Neuron (in vitro differentiated cells): ENCODE results near the gene FAM47E.

Experiments used
- H2AFZ ChIP-seq: one replicate; pipeline ENCODE4 v1.6.1; 2013; ENCODE audit warnings: low read depth, mild to moderate bottlenecking, inconsistent platforms, low read length, moderate library complexity
- H3K27me3 ChIP-seq: one replicate; pipeline ENCODE4 v1.6.1; 2013; ENCODE audit warnings: low read length; ENCODE audit not compliant: insufficient read depth
- H3K36me3 ChIP-seq: one replicate; pipeline ENCODE4 v1.6.1; 2013; ENCODE audit warnings: low read length; ENCODE audit not compliant: insufficient read depth
- H3K4me1 ChIP-seq: one replicate; pipeline ENCODE4 v1.6.1; 2013; ENCODE audit warnings: low read length; ENCODE audit not compliant: insufficient read depth
- H3K4me3 ChIP-seq: 2 replicates; pipeline ENCODE4 v1.5.1; 2013; ENCODE audit warnings: mild to moderate bottlenecking, low read length, moderate library complexity
- H3K9me3 ChIP-seq: one replicate; pipeline ENCODE4 v1.6.1; 2013; ENCODE audit warnings: low read length

Gene FAM47E

GRCh38 chr4:76213415-76214176, 37.9 kb upstream of the FAM47E start, which contains the start of gene SCARB2:
Gene SCARB2 (minus strand): TSS chr4:76213824. CDS start chr4:76213543, 281 bp downstream.
- Histone ChIP-seq H3K27me3 (no peaks in the 10 kb centered on the region), H3K4me1 (peaks cover 24% of the 10 kb centered on the region), H3K9me3 (no peaks in the 10 kb centered on the region), H2AFZ (peak within 1 kb of the TSS; percentile 67), H3K36me3 (peaks cover 6% of the 10 kb centered on the region), H3K4me3 (peak within 1 kb of the TSS; percentile 67)

GRCh38 chr4:76214177-76214675, 37.3 kb upstream of the FAM47E start:
- peaks cover 4% of the 10 kb centered on the region for H3K36me3 ChIP-seq
- H3K27me3 ChIP-seq, result no peaks in the 10 kb centered on the region
- H3K9me3 ChIP-seq, result no peaks in the 10 kb centered on the region
- peaks cover 24% of the 10 kb centered on the region for H3K4me1 ChIP-seq
- H3K4me3 ChIP-seq, result peak overlapping the region; percentile 67
- peak overlapping the region; percentile 67 for H2AFZ ChIP-seq

GRCh38 chr4:76215077-76215476, 36.4 kb upstream of the FAM47E start:
- no peaks in the 10 kb centered on the region for H3K9me3 ChIP-seq
- no peaks in the 10 kb centered on the region for H3K36me3 ChIP-seq
- peaks cover 24% of the 10 kb centered on the region for H3K4me1 ChIP-seq
- H3K4me3 ChIP-seq, result peak overlapping the region; percentile 67
- no peaks in the 10 kb centered on the region for H3K27me3 ChIP-seq
- H2AFZ ChIP-seq, result no peak overlapping the region

GRCh38 chr4:76216524-76216923, 35.0 kb upstream of the FAM47E start:
- Histone ChIP-seq H3K27me3 (no peaks in the 10 kb centered on the region), H2AFZ (no peak overlapping the region), H3K36me3 (no peaks in the 10 kb centered on the region), H3K4me1 (peaks cover 18% of the 10 kb centered on the region), H3K9me3 (no peaks in the 10 kb centered on the region), H3K4me3 (no peak overlapping the region)

GRCh38 chr4:76216975-76217814, 34.3 kb upstream of the FAM47E start:
- Histone ChIP-seq H3K27me3 (no peaks in the 10 kb centered on the region), H3K4me3 (no peak overlapping the region)

GRCh38 chr4:76219299-76220055, 32.0 kb upstream of the FAM47E start:
- no peaks in the 10 kb centered on the region for H3K9me3 ChIP-seq
- no peaks in the 10 kb centered on the region for H3K36me3 ChIP-seq

More at GRCh38 chr4:76216975-76217814, 34.3 kb upstream of the FAM47E start:
- H3K9me3 ChIP-seq, result no peaks in the 10 kb centered on the region
- H3K36me3 ChIP-seq, result no peaks in the 10 kb centered on the region
- peaks cover 12% of the 10 kb centered on the region for H3K4me1 ChIP-seq
- H2AFZ ChIP-seq, result no peak overlapping the region

GRCh38 chr4:76224171-76224570, 27.4 kb upstream of the FAM47E start:
- Histone ChIP-seq H3K4me3 (no peak overlapping the region), H3K27me3 (no peaks in the 10 kb centered on the region), H2AFZ (no peak overlapping the region), H3K9me3 (no peaks in the 10 kb centered on the region), H3K4me1 (no peaks in the 10 kb centered on the region), H3K36me3 (no peaks in the 10 kb centered on the region)

More at GRCh38 chr4:76219299-76220055, 32.0 kb upstream of the FAM47E start:
- no peaks in the 10 kb centered on the region for H3K27me3 ChIP-seq
- peaks cover 4% of the 10 kb centered on the region for H3K4me1 ChIP-seq
- no peak overlapping the region for H2AFZ ChIP-seq
- no peak overlapping the region for H3K4me3 ChIP-seq

GRCh38 chr4:76226418-76226817, 25.1 kb upstream of the FAM47E start:
- H3K36me3 ChIP-seq, result no peaks in the 10 kb centered on the region
- no peak overlapping the region for H3K4me3 ChIP-seq

GRCh38 chr4:76232681-76233080, 18.8 kb upstream of the FAM47E start:
- Histone ChIP-seq H3K4me3 (peak overlapping the region; percentile 61), H3K27me3 (no peaks in the 10 kb centered on the region), H3K36me3 (no peaks in the 10 kb centered on the region), H2AFZ (no peak overlapping the region), H3K4me1 (no peaks in the 10 kb centered on the region), H3K9me3 (peaks cover 6% of the 10 kb centered on the region)

More at GRCh38 chr4:76226418-76226817, 25.1 kb upstream of the FAM47E start:
- H3K9me3 ChIP-seq, result peaks cover 6% of the 10 kb centered on the region
- H3K27me3 ChIP-seq, result no peaks in the 10 kb centered on the region
- no peak overlapping the region for H2AFZ ChIP-seq
- no peaks in the 10 kb centered on the region for H3K4me1 ChIP-seq

GRCh38 chr4:76233083-76233482, 18.4 kb upstream of the FAM47E start:
- peaks cover 6% of the 10 kb centered on the region for H3K9me3 ChIP-seq
- no peaks in the 10 kb centered on the region for H3K27me3 ChIP-seq
- no peak overlapping the region for H2AFZ ChIP-seq
- no peaks in the 10 kb centered on the region for H3K4me1 ChIP-seq
- H3K36me3 ChIP-seq, result no peaks in the 10 kb centered on the region
- peak overlapping the region; percentile 61 for H3K4me3 ChIP-seq

GRCh38 chr4:76233529-76233928, 18.0 kb upstream of the FAM47E start:
- Histone ChIP-seq H3K36me3 (no peaks in the 10 kb centered on the region), H2AFZ (peak overlapping the region; percentile 88), H3K4me1 (no peaks in the 10 kb centered on the region), H3K4me3 (peak overlapping the region; percentile 61), H3K27me3 (no peaks in the 10 kb centered on the region), H3K9me3 (peaks cover 6% of the 10 kb centered on the region)

- Histone ChIP-seq H3K36me3 (no peaks in the 10 kb centered on the region), H3K4me1 (no peaks in the 10 kb centered on the region), H2AFZ (peak overlapping the region; percentile 88), H3K27me3 (no peaks in the 10 kb centered on the region), H3K4me3 (peak overlapping the region; percentile 61), H3K9me3 (peaks cover 6% of the 10 kb centered on the region)
Measured at GRCh38 chr4:76233967-76234678, 17.4 kb upstream of the FAM47E start.
